ENCODE measurements around the gene MLYCD. TPM values are rescaled to one million over a fixed set of nuclear protein-coding genes. Genes with fewer than 3 reads are reported as not detected.
"Not testable (repeated sequence)": the region's sequence is repeated elsewhere in the genome, so short reads cannot be mapped to it uniquely, and the experiment has no call there.

The MLYCD gene
- total RNA-seq, 1 donor from 2014 or later: 3.6 TPM

DNA sequence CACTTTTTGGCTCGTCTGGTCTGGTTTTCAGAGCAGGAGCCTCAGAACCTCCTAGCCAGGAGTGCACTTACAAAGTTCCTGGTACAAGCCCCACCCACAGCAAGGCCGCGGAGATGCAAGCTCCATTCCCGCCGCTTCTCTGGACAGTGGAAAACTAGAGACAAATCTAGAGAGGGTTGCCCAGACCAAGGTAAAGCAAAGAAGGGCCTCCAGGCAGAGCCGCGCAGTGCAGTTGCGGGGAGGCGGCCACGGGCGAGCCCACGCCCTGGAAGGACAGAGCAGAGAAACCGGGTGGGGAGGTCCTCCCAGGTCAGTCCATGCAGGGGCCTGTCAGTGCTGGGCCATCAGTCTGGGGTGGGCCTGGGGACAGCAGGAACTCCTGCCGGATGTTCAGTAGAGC lies 43.2 kb downstream of the MLYCD start:
- no peak for DNase-seq

DNA sequence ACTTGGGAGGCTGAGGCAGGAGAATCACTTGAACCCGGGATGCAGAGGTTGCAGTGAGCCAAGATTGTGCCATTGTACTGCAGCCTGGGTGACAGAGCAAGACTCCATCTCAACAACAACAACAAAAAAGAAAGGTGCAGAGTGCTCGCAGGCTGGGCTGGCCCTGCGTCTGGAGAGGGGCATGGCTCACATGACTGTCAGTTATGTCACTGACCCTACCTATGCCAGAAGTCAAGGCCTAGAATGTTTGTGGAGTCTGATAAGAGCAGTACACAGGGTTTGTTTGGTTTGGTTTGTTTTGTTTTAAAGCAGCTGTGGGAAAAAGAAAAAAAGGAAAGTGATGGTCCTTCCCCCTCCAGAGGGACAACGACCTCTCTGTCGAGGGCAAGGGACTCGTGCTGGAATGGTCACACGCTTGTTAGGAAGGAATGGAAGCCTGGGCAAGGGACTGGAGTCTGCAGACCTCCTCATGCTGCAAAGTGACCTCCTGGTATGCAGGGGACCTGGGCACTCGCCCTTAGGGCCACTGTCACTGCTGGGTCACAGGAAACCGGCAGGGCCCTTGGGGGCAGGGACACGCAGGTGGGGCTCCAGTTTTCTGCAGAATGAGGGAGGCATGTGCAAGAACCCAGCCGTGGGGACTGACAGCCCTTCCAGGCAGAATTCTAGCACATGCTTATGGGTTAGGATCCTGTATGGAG lies 44.0 kb downstream of the MLYCD start:
- no peak for DNase-seq

DNA sequence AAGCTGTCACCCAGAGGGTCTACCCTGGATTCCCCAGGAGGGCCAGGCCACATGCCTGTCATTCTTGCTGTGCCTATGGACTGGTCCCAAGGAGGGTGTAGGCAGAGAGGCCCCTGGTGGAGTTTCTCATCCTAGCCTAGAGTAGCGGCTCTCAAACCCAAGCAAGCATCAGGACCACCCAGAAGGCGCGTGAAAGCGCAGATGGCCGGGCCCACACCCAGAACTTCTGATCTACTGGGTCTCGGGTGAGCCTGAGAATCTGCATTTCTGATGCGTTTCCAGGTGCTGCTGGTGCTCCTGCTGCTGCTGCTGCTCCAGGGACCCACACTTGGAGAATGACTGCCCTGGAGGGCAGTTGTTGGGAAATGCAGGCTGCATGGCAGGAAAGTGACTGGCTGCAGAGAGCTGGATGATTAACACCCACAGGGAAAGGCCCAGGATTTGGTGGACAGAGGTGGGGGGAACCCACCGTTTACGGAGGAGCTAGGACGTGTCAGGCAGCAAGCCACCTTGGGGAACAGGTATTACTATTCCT lies 44.7 kb downstream of the MLYCD start:
- DNase-seq: no peak

DNA sequence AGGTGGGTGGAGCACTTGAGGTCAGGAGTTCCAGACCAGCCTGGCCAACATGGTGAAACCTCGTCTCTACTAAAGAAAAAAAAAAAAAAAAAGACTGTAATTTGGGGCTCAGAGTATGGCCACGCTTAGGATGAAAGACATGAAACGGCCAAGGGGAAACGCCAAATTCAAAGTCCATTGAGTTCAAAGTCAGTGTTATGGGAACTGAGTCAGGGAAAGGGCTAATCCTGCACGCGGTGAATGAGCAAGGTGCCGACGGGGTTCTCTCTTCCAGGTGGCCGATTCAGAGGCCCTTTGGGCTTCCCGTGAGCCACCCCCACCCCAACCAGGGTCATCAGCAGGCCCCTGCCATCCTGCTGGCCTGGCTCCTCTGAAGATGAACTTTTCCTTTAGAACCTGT lies 46.7 kb downstream of the MLYCD start:
- DNase-seq: no peak

DNA sequence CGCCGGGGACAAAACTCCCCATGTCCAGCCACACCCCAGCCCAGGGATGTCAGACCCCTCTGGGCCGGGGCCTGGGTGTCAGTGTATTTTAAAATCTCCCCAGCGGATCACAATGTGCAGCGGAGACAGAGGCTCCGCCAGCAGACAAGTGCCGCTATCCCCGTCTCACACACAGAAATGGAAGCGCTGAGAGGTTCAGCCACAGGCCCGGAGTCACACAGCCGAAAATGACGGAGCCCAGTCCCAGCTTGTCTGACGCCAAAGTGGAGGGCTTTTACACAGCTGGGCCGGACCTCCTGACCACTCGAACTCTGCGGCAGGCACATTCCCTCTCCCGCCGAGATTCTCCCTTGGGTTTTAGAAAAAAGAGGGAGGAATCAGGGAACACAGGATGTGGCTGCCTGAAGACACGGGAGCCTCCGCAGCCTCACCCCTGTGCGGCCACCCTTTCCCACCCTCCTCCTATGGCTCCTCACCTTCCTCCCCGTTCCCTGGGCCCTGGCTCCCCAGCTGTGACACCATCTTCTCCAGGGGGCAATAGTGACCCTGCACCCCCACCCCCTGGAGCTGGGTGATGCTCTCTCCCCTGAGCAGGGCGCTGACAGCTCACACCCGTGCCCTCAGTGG lies 47.4 kb downstream of the MLYCD start:
- DNase-seq: no peak

DNA sequence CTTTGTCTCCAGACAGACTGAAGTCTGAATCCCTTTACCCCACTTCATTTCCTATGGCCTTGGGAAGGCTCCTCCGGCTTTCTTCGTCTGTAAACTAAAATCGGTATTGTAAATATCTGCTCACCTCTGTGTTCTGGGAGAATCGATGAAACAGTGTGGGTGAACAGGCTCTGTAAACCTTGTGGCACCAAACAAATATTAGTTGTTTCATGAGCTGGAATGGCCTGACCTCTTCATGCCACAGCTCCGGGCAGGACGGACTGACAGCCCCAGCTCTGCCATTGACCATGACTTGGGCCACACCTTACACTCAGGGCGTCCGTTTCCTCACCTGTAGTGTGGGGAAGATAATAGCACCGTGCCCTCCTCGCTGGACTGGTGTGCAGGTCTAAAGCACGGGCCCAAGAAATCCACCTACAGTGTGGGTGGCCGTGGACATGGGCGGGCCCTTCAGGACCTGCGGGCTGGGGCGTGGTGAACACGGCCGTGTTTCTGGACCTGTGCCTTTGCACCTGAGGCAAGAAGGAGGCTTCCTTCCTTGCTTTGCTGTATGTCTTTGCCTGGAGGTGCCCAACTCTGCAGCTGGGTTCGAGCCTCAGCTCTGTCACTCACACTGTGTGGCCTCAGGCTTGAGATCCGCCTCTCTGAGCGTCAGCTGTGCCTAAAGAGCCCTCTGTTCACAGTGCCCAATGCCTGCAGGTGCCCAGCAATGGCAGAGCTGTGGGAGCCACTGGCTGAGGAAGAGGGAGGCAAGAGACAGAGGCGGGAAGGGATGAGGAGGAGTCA lies 48.1 kb downstream of the MLYCD start:
- no peak for DNase-seq

DNA sequence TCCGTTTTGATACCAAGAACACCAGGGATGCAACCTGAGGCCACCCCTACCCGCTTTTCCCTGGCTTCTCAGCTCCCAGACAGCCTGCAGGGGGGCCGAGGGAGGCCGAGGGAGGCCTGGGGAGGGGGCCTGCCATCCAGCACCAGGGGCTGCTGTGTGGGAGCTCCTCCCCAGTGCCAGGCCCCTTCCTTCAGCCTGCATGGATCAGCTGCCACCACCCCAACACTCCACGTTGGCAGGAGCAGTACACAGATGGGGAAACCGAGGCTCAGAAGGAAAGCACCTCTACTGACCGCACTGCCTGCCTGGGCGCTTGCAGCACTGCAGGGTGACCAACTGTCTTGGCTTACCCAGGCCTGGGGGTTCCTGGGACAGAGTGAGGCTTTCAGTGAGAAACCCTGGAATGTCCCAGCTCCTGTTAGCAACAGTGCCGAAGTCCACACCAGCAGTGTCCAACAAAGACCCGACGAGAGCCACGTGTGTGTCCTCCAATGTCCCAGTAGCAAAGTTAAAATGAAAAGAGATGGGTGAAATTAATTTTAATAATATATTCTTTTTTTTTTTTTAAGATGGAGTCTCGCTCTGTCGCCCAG lies 48.8 kb downstream of the MLYCD start:
- DNase-seq: no peak

DNA sequence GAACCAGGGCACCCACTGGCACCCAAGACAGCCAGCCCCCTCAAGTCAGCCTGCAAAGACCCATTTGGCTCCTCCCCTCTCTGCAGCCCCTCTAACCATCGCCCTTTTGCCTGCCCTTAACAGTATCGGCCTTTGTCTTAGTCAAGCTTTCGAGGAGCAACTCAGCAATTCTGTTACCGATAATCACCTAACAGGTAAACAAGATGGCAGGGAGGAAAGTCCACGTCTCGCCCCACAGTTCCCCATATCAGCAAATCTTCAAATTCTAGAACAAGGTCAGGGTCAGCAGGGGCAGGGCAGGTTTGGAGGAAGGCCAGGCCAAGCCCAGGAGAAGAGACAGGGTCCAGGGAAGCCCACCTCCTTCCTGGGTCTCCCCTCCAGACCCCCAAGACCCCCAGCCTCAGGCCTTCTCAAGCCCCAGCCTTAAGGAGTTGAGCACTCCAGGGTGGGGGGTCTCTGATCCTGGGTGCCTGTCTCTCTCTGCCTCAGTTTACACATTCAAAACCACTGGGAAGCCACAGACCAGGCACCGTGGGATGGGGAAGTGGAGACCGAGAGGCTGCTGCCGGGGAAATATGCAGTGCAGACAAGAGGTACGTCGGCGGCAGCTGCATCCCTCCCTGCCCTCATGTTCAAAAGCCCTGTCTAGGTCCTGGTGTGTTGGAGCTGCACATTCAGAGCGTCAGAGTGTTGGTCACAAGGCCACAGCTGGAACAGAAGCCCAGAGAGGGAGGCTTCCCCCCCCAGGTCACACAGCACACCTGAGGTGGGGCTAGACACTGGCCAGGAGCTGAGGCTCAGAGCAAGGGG lies 50.2 kb downstream of the MLYCD start:
- DNase-seq: no peak

DNA sequence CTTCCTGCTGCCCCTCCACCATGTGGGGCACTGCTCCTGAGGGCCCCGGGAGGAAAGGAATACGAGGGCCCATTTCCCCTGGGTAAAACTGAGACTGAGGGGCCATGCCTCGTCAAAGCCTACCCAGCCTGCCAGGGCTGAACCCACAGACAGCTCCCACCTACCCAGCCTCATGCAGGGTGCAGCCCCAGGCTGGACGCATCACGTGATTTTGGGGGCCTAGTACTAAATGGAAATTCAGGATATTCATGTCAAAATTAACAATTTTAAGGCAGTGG lies 50.7 kb downstream of the MLYCD start:
- no peak for DNase-seq

DNA sequence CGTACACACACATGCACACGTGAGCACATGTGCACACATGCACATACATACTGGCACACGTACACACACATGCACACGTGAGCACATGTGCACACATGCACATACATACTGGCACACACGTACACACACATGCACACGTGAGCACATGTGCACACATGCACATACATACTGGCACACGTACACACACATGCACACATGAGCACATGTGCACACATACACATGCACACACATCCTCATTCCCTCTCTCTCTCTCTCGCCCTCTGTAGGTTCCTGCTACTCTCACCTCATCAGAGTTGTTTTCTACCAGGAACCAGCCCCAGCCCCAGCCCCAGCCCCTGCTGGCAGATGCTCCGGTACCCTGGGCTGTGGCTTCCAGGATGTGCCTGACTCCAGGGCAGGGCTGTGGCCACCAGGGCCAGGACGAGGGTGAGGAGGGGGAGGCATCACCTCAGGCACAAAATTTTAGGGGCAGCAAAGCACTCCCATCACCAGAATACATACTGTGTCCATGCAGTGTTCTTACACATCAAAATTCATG lies 52.0 kb downstream of the MLYCD start:
- DNase-seq: not testable (repeated sequence)

DNA sequence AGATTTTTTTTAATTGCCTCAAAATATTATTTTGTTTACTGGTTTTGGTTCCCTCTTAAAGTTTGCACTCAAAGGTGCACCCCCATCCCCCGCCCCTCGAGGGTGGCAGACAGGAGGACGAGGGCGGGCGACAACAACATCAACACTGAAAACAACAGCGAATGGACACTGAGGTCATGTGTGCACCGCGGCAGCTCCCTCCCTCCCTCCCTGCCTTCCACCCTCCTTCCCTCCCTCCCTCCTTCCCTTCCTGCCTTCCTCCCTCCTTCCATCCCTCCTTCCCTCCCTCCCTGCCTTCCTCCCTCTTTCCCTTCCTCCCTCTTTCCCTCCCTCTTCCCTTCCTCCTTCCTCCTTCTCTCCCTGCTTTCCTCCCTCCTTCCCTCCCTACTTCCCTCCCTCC lies 52.6 kb downstream of the MLYCD start:
- no peak for DNase-seq

DNA sequence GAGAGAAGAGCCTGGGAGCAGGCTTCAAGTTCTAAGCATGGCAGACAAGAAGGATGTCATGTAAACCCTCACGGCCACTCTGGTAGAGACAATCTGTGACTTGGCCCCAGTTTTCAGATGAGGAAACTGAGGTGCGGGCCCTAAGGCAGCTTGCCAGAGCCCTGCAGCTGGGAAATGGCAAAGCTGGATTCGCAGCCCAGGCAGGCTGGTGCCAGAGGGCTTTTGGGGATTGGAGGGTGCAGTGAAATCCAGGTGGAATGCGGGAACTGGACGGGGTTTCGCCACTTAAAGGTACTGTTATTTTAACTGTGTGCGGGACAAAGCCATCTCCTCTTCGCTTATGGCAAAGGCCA lies 53.6 kb downstream of the MLYCD start:
- DNase-seq: no peak

DNA sequence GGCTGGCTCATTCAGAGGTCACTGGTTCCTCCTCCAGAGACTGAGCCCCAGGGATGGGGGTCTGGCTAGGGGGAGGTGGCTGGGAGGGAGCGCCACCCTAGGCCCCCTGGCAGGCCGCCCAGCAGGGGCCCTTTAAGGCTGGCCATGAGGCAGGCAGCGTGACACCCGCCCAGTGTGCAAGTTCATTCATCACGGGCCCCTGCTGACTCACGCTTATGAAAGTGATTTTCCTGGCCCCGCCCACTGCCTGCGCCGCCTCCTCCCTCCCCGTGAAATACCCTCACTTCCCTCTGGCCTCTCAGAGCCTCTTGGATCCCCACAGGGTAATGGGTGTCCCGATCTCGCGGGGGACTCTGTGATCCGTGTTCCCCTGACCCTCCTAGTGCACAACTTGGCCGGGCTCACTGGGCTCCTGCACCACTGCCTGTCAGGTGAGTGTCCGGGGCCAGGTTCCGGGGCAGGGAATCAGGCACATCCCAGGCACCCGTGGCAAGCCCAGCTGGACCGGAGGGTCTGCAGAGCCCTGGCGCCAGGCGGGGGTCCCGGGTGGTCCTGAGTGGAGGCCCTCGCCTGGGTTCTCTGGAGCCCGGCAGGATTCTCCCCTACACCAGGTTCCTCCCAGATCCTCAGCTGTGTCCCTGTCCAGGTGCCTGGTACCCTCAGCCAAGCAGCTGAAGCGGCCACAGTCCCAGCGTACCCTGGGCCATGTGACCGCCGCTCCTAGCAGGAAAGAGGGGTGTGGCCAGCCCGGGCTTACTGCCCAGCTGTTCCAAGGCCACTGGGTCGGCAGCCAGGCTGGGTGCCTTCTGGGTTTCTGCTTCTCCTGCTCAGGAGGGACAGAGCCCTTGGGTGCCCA lies 54.3 kb downstream of the MLYCD start, which contains the start of gene OSGIN1:
OSGIN1 (plus strand) TSS at position 301 of the 856 bp plus-strand sequence. CDS start 4,432 bp downstream, outside the sequence.
- DNase-seq: peak; percentile 75

DNA sequence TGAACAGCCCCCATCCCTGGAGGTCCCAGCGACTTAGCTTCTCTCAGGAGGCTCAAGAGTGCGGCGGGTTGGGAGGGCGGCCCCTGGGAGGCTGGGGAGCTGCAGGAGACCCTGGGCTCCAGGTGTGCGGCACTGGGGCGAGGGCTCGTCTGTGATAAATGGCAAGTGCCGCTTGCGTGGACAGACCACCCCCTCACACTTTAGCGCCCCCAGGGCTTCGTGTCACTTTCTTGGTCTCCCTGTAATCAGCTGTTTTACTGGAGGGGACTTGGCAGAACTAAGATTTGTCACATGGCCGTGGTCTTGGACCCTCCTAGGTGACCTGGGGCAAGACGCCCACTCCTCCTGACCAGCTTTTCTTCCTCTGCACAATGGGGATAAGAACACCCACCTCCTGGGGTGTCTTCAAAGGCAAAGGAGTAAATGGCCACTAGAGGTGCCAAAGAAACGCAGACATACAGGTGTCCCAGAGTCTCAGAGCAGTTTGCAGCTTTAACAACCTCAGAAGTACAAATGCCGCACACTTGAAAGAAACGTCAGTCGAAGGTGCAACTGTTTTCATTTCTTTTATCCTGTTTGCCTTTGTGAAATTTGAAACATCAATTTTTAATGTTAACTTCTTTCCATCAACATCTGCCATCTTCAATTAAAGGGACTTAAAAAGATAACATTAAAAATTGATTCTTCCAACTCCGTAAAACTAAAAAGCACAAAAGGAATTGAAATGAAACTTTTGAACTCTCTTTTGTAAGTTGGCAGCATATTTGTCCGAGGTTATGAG lies 55.1 kb downstream of the MLYCD start:
- DNase-seq: no peak

DNA sequence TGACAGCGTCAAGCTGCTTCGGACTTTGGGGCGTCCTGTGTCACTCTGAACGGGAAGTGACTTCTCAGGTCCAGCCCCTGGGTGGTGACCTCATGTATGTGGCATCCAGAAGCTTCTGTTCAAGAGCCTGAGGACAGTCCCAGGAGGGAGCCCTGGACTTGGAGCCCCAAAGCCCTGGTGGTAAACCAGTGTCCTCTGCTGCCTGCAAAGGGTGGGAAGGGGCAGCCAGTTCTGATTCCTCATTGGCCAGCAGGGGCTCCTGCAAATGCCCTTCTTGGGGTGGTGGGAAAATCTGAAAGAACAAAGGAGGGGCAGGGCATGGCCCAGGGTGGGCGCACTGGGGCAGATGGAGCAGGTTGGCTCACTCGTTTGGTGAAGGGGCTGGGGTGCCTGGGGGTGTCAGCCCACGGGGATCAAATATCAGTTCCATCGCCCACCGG lies 55.7 kb downstream of the MLYCD start:
- DNase-seq: no peak

DNA sequence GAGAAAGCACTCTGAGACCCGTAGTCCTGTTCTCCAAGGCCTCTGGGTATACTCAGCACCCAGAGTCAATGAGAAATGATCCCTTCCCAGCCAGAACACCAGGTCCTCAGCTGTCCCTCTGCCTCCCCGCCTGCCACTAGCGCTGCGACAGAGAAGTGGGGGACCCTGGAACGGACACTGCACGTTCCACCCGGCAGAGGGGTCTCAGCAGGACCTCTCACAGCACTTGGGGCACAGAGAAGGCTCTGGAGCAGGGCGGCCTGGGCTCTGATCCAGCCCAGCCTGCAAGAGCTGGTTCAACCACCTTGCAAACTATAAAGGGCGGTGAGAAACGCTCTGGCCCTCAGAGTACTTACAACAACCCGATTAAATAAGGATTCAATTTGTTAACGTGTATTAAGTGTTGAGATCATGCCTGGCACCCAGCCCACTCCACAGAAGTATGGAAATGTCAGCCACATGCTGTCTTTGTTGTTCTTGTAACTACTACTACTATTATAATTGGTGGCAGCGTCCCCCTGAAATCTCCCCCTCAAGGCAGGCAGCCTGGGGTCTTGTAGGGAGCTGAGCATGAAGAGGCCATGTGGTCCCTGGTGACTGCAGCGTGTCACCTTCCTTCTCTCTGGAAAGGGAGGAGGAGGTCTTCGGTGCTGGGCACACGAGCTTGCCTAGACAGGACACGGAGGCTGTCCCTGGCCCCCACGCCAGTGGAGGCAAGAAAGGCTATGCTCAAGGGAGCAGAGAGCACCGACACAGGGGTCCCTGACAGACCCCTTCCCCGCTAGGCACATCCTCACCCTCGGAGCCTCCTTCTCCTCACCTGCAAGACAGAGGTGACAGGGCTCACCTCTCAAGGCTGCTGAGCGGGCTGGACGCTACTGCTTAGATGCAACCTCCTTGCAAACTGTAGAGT lies 56.6 kb downstream of the MLYCD start:
- DNase-seq: no peak

DNA sequence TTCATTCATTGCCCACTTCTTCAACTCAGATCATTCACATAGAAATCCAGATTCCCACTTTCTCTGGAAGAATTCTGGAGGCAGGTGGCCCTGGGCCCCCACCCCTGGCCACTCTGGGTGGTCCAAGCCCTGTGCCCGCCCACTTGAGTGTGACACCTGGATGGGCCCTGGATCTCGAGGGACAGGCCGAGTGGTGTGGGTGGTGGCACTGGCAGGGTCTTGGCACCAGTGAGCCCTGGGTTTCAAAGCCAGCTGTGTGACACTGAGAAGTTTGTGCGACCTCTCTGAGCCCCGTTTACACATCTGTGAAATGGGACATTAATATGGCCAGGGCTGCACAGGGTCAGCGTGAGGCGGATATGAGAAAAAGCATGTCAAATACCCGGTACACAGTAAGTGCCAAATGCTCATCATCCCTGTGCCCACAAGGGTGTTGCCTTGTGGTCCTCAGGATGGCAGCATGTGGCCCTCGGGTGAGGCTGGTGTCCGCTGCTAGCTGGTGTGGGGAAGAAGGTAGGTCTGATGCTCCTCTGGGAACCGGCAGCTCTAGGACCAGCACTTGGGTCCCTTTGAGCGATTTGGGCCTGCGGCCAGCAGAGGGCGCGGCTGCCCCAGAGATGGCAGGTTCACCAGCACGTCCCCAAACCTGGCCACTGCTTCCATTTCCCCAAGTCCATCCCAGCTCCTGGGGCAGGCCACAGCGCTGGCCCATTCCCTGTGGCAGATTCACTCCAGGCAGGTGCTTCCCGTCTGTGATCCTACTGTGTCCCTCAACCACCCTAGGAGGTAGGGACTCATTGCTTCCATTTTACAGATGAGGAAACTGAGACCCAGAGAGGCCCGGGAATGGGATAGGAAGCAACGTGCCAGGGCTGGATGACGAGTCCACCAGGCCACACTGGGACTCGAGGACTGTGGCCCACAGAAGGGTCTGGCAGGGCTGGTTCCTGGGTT lies 57.7 kb downstream of the MLYCD start:
- peak; percentile 51 for DNase-seq
